GM12878 (cell line): ENCODE data around the gene ZER1. TPM values are rescaled to one million over a fixed set of nuclear protein-coding genes. Genes with fewer than 3 reads are reported as not detected.

ENCODE experiments used
- ATAC-seq: fragments of 200-7000 bp; cut with Tn5 transposase; 3 replicates; pipeline ENCODE4 v1.9.1; 2020; ENCODE audit warnings: mild to moderate bottlenecking, moderate library complexity
- BruUV-seq: library from RNA; stranded (reverse); fragments of 400-500 nt; replicated peaks from 2 replicates; lab custom pipeline; 2021; lab: Mats Ljungman, UMichigan
- CTCF ChIA-PET: fragments of 300-600 bp; sonication (Branson Sonifier 250); formaldehyde crosslinking; extraction: SDS; loops from one replicate; lab custom pipeline; 2021; ENCODE audit warnings: inconsistent platforms; lab: Yijun Ruan, JAX
- POLR2A ChIA-PET: fragments of 350-600 bp; formaldehyde crosslinking; extraction: SDS; loops from one replicate; lab custom pipeline; 2021; ENCODE audit warnings: inconsistent platforms; lab: Charles Lee
- RAD21 ChIA-PET: fragments of 300-600 bp; sonication (Branson Sonifier 250); formaldehyde crosslinking; loops from one replicate; lab custom pipeline; 2023; ENCODE audit warnings: antibody characterized with exemption; ENCODE audit not compliant: unreplicated experiment; lab: Charles Lee
- SMC1A ChIA-PET: fragments of 300-600 bp; sonication (Branson Sonifier 250); formaldehyde crosslinking; loops from one replicate; lab custom pipeline; 2023; ENCODE audit not compliant: unreplicated experiment, uncharacterized antibody; lab: Charles Lee
- DNase-seq: peaks from one replicate; pipeline ENCODE4 v3.0.0-alpha.2; 2011; ENCODE audit warnings: low read depth, low spot score
- FAIRE-seq: peaks from 3 replicates; lab custom pipeline; 2011; peaks lifted over from hg19 to GRCh38; lab: Jason Lieb, UNC
- H2AFZ ChIP-seq: 2 replicates; pipeline ENCODE4 v1.6.0; 2011; ENCODE audit warnings: low read depth, low read length, control low read depth; ENCODE audit not compliant: control insufficient read depth
- H3K27ac ChIP-seq: 2 replicates; pipeline ENCODE4 v1.5.1; 2011; ENCODE audit warnings: control low read depth; ENCODE audit not compliant: control insufficient read depth, insufficient read depth
- H3K27me3 ChIP-seq, 2 experiments: replicated peaks in 1 of 2; 2 replicates each; pipeline versions ENCODE4 v1.6.0 to v1.6.1; 2011; ENCODE audit warnings: low read length in 1 of 2; ENCODE audit not compliant: control insufficient read depth in 2 of 2, insufficient read depth in 2 of 2
- H3K36me3 ChIP-seq, 2 experiments: 2 replicates each; pipeline ENCODE4 v1.5.1; 2011; ENCODE audit warnings: low read length in 1 of 2; ENCODE audit not compliant: control insufficient read depth in 2 of 2, insufficient read depth in 2 of 2
- H3K4me1 ChIP-seq: 2 replicates; pipeline ENCODE4 v1.6.1; 2011; ENCODE audit warnings: mild to moderate bottlenecking, low read length, moderate library complexity, mixed read lengths; ENCODE audit not compliant: control insufficient read depth, insufficient read depth
- H3K4me2 ChIP-seq: 2 replicates; pipeline ENCODE4 v1.6.0; 2011; ENCODE audit warnings: control low read depth; ENCODE audit not compliant: control insufficient read depth, insufficient read depth
- H3K4me3 ChIP-seq: fragments of 200-600 bp; sonication (generic); 2 replicates; pipeline ENCODE4 v1.5.1; 2016
- H3K79me2 ChIP-seq: 2 replicates; pipeline ENCODE4 v1.6.0; 2011; ENCODE audit warnings: low read length; ENCODE audit not compliant: control insufficient read depth, insufficient read depth
- H3K9ac ChIP-seq: 2 replicates; pipeline ENCODE4 v1.8.0; 2011; ENCODE audit warnings: low read length, control low read depth, mixed read lengths; ENCODE audit not compliant: control insufficient read depth, insufficient read depth
- H3K9me3 ChIP-seq: replicated peaks from 3 replicates; pipeline ENCODE4 v1.5.1; 2011; ENCODE audit warnings: mild to moderate bottlenecking, low read length; ENCODE audit not compliant: control insufficient read depth, insufficient read depth
- H4K20me1 ChIP-seq: 2 replicates; pipeline ENCODE4 v1.6.0; 2011; ENCODE audit not compliant: control insufficient read depth, insufficient read depth
- BHLHE40 ChIP-seq, 2 experiments: fragments of 450-650 bp in 1 of 2; IDR thresholded peaks; 2 replicates each; pipeline ENCODE4 v1.6.1; 2011 to 2017; ENCODE audit warnings: low read depth in 2 of 2, borderline replicate concordance in 1 of 2, improper control_type of control experiment in 1 of 2, low read length in 1 of 2, mild to moderate bottlenecking in 1 of 2
- CHD1 ChIP-seq: IDR thresholded peaks from 2 replicates; pipeline ENCODE4 v1.6.1; 2012; ENCODE audit warnings: low read depth, low read length, improper control_type of control experiment
- RBBP5 ChIP-seq: fragments of 200-600 bp; sonication (generic); conservative IDR thresholded peaks from 2 replicates; pipeline ENCODE4 v1.6.1; 2016
- RUNX3 ChIP-seq: IDR thresholded peaks from 2 replicates; pipeline ENCODE4 v1.6.1; 2012; ENCODE audit warnings: low read length, inconsistent platforms
- SMAD1 ChIP-seq: fragments of 450-650 bp; IDR thresholded peaks from 2 replicates; pipeline ENCODE4 v1.6.1; 2018; ENCODE audit warnings: mild to moderate bottlenecking, low read depth; ENCODE audit not compliant: partially characterized antibody
- YBX1 ChIP-seq: fragments of 450-650 bp; IDR thresholded peaks from 2 replicates; pipeline ENCODE4 v1.6.1; 2016; ENCODE audit warnings: antibody characterized with exemption
- YY1 ChIP-seq: IDR thresholded peaks from 2 replicates; pipeline ENCODE4 v1.6.1; 2011; ENCODE audit warnings: low read depth, mild to moderate bottlenecking, low read length
- ZNF274 ChIP-seq: IDR thresholded peaks from one replicate; pipeline ENCODE4 v1.8.0; 2011; ENCODE audit not compliant: insufficient read length, insufficient read depth
- WGBS: methylation state at CpG from one replicate; pipeline ENCODE4 v1.1.6; 2016; ENCODE audit warnings: low lambda C conversion rate; ENCODE audit not compliant: insufficient replicate concordance, insufficient coverage; ENCODE audit errors: missing lambda C conversion rate; 5-methylcytosine and 5-hydroxymethylcytosine counted together
- in situ Hi-C: fragments of 300-500 bp; cut with MboI; formaldehyde crosslinking; loops from 9 replicates; pipeline ENCODE4 v1.14.3; 2018; ENCODE audit warnings: mixed read lengths
- intact Hi-C: fragments of 100-400 bp; cut with micrococcal nuclease; formaldehyde crosslinking; loops from one replicate; pipeline ENCODE4 v1.14.2; 2022; ENCODE audit not compliant: unreplicated experiment
- polyA plus RNA-seq, 11 experiments: library from polyadenylated mRNA; depleted of rRNA in 4 of 11; unstranded in 6 of 11; stranded (reverse) in 5 of 11; fragments of >200 nt; fragmentation: Nextera tagmentation in 4 of 11; fragmentation: Illumina TruSeq in 1 of 11; extraction: Ambion mirVana in 4 of 11; extraction: Trizol in 1 of 11; gene quantifications; 1 replicate in 1 of 11; 2 replicates in 10 of 11; pipeline versions ENCODE4 v1.2.1 to v1.2.3, GENCODE V29; 2011 to 2016; ENCODE audit warnings: inconsistent platforms in 2 of 11, missing spikeins in 2 of 11, low read depth in 1 of 11
- total RNA-seq, 4 experiments: library from RNA; depleted of rRNA in 3 of 4; stranded (reverse); fragments of >200 nt in 3 of 4; fragmentation: Illumina TruSeq in 1 of 4; extraction: Trizol in 1 of 4; gene quantifications; 2 replicates each; pipeline versions ENCODE4 v1.2.1 to v1.2.3, GENCODE V29; 2013 to 2021

ZER1 gene
- total and polyA plus RNA-seq, 10 of the 15 experiments (the other 5 are each of a cell fraction or from before 2014, with no cell fraction given) = 0.32 to 16.9 (median 7.9) TPM

DNA sequence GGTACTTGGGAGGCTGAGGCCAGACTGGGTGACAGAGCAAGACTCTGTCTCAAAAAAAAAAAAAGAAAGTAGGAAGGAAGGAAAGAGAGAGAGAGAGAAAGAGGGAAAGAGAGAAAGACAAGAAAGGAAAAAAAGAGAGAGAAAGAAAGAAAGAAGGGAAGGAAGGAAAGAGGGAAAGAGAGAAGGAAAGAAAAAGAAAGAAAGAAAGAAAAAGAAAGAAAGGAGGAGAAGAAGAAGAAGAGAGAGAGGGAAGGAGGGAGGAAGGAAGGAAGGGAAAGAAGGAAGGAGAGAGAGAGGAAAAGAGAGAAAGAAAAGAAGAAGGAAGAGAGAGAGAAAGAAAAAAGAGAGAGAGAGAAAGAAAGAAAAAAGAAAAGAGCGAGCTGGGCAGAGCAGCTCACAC is 3.1 kb upstream of the ZER1 start:
- DNase-seq (no peak), ATAC-seq (no peak), FAIRE-seq (no peak)
- intact Hi-C loops = loop anchor here (10.0 kb wide), 1 partner anchor 120 kb away; the partner anchor contains the start of gene DYNC2I2
- Histone ChIP-seq H3K36me3 (no peaks in the 10 kb centered on the region), H3K79me2 (peaks cover 4% of the 10 kb centered on the region), H3K27ac (no peak overlapping the region), H4K20me1 (no peaks in the 10 kb centered on the region), H2AFZ (no peak overlapping the region), H3K4me3 (no peak overlapping the region), H3K4me2 (no peak overlapping the region), H3K27me3 (no peaks in the 10 kb centered on the region), H3K9ac (no peak overlapping the region), H3K4me1 (no peaks in the 10 kb centered on the region), H3K9me3 (peaks cover 3% of the 10 kb centered on the region; the same call in 2 of the 3 replicates)
- CTCF ChIA-PET = no interaction called here
- BruUV-seq = no TSS peak
- SMC1A ChIA-PET = no interaction called here
- WGBS = 88% methylated on average over 1 of the region's 1 CpG
- POLR2A ChIA-PET = interaction anchor here (0.7 kb wide), 1 partner anchor 105 kb away, joined by 3 read pairs; no protein-coding TSS in a partner anchor
- TF ChIP-seq YY1 (no peak), RUNX3 (no peak), RBBP5 (no peak), SMAD1 (no peak), BHLHE40 (IDR thresholded peaks at IDR 0.05; ENCODE audit: borderline replicate concordance in 1 of 2, low read depth in 2 of 2, low read length in 1 of 2) (no peak), CHD1 (no peak), YBX1 (no peak), ZNF274 (no peak)
- RAD21 ChIA-PET = interaction anchor here (0.7 kb wide), 1 partner anchor 873 kb away, joined by 3 read pairs; no protein-coding TSS in a partner anchor
- in situ Hi-C loops = no loop called here
